SK-N-SH treated with all-trans-retinoic acid at 6 μM for 48 hours (cell line): ENCODE results near the gene EDDM3A.

Source experiments
- ATAC-seq: fragments of 200-7000 bp; cut with Tn5 transposase; 3 replicates; pipeline ENCODE4 v1.9.1; 2020; ENCODE audit warnings: mild to moderate bottlenecking, moderate library complexity
- ARNTL ChIP-seq: fragments of 450-650 bp; formaldehyde crosslinking; IDR thresholded peaks from 2 replicates; pipeline ENCODE4 v1.5.0; 2020; ENCODE audit warnings: low read depth, mild to moderate bottlenecking, moderate library complexity, borderline replicate concordance
- BACH2 ChIP-seq: fragments of 250-450 bp; sonication (Bioruptor Pico); IDR thresholded peaks from 2 replicates; pipeline ENCODE4 v1.9.0; 2021; ENCODE audit warnings: mild to moderate bottlenecking, borderline replicate concordance
- CSDC2 ChIP-seq: fragments of 250-450 bp; sonication (Bioruptor Pico); IDR thresholded peaks from 2 replicates; pipeline ENCODE4 v1.5.0; 2020; ENCODE audit warnings: mild to moderate bottlenecking, moderate library complexity
- ESRRG ChIP-seq: fragments of 250-450 bp; sonication (Bioruptor Pico); IDR thresholded peaks from 2 replicates; pipeline ENCODE4 v1.6.1; 2021; ENCODE audit warnings: mild to moderate bottlenecking
- GLIS3 ChIP-seq: fragments of 250-450 bp; sonication (Bioruptor Pico); IDR thresholded peaks from 2 replicates; pipeline ENCODE4 v1.5.0; 2020; ENCODE audit warnings: mild to moderate bottlenecking, moderate library complexity
- OSR1 ChIP-seq: fragments of 250-450 bp; sonication (Bioruptor Pico); IDR thresholded peaks from 2 replicates; pipeline ENCODE4 v1.8.0; 2022; ENCODE audit warnings: moderate library complexity, mild to moderate bottlenecking, inconsistent platforms
- POU6F1 ChIP-seq: fragments of 250-450 bp; sonication (Bioruptor Pico); IDR thresholded peaks from 2 replicates; pipeline ENCODE4 v1.8.0; 2021; ENCODE audit warnings: low read depth, mild to moderate bottlenecking, moderate library complexity, borderline replicate concordance
- PPARA ChIP-seq: fragments of 250-450 bp; sonication (Bioruptor Pico); IDR thresholded peaks from 2 replicates; pipeline ENCODE4 v1.5.0; 2020; ENCODE audit warnings: mild to moderate bottlenecking, borderline replicate concordance
- RARB ChIP-seq: fragments of 250-450 bp; sonication (Bioruptor Pico); IDR thresholded peaks from 2 replicates; pipeline ENCODE4 v1.8.0; 2021; ENCODE audit warnings: mild to moderate bottlenecking, moderate library complexity
- SNAI2 ChIP-seq: fragments of 250-450 bp; sonication (Bioruptor Pico); IDR thresholded peaks from 2 replicates; pipeline ENCODE4 v1.5.0; 2020; ENCODE audit warnings: mild to moderate bottlenecking, moderate library complexity
- TCF4 ChIP-seq: fragments of 250-450 bp; sonication (Bioruptor Pico); IDR thresholded peaks from 2 replicates; pipeline ENCODE4 v1.8.0; 2021; ENCODE audit warnings: mild to moderate bottlenecking, moderate library complexity, borderline replicate concordance
- TOX ChIP-seq: fragments of 250-450 bp; sonication (Bioruptor Pico); IDR thresholded peaks from 2 replicates; pipeline ENCODE4 v1.8.0; 2021; ENCODE audit warnings: mild to moderate bottlenecking, moderate library complexity, borderline replicate concordance
- TSHZ2 ChIP-seq: fragments of 250-450 bp; sonication (Bioruptor Pico); IDR thresholded peaks from 2 replicates; pipeline ENCODE4 v1.5.0; 2020; ENCODE audit warnings: mild to moderate bottlenecking, moderate library complexity
- ZC3H10 ChIP-seq: fragments of 250-450 bp; sonication (Bioruptor Pico); IDR thresholded peaks from 2 replicates; pipeline ENCODE4 v1.5.1; 2021; ENCODE audit warnings: mild to moderate bottlenecking, moderate library complexity
- ZFP3 ChIP-seq: fragments of 250-450 bp; sonication (Bioruptor Pico); IDR thresholded peaks from 2 replicates; pipeline ENCODE4 v1.5.0; 2020; ENCODE audit warnings: mild to moderate bottlenecking, moderate library complexity
- ZFP30 ChIP-seq: fragments of 450-650 bp; formaldehyde crosslinking; IDR thresholded peaks from 2 replicates; pipeline ENCODE4 v1.5.0; 2022; ENCODE audit warnings: mild to moderate bottlenecking, moderate library complexity
- ZNF565 ChIP-seq: fragments of 450-650 bp; formaldehyde crosslinking; conservative IDR thresholded peaks from 2 replicates; pipeline ENCODE4 v1.5.0; 2020; ENCODE audit warnings: low read depth, mild to moderate bottlenecking, moderate library complexity
- ZNF70 ChIP-seq: fragments of 450-650 bp; formaldehyde crosslinking; IDR thresholded peaks from 2 replicates; pipeline ENCODE4 v1.5.0; 2020; ENCODE audit warnings: mild to moderate bottlenecking, moderate library complexity
- ZNF8 ChIP-seq: fragments of 450-650 bp; formaldehyde crosslinking; IDR thresholded peaks from 2 replicates; pipeline ENCODE4 v1.5.0; 2020; ENCODE audit warnings: mild to moderate bottlenecking, moderate library complexity
- TF ChIP-seq, protein P1 (sequence below): fragments of 250-450 bp; sonication (Bioruptor Pico); IDR thresholded peaks from 2 replicates; pipeline ENCODE4 v1.5.1; 2021; ENCODE audit warnings: mild to moderate bottlenecking, moderate library complexity
- TF ChIP-seq, protein P2 (sequence below): fragments of 250-450 bp; sonication (Bioruptor Pico); IDR thresholded peaks from 2 replicates; pipeline ENCODE4 v1.8.0; 2020; ENCODE audit warnings: mild to moderate bottlenecking, moderate library complexity, borderline replicate concordance

The EDDM3A gene

DNA sequence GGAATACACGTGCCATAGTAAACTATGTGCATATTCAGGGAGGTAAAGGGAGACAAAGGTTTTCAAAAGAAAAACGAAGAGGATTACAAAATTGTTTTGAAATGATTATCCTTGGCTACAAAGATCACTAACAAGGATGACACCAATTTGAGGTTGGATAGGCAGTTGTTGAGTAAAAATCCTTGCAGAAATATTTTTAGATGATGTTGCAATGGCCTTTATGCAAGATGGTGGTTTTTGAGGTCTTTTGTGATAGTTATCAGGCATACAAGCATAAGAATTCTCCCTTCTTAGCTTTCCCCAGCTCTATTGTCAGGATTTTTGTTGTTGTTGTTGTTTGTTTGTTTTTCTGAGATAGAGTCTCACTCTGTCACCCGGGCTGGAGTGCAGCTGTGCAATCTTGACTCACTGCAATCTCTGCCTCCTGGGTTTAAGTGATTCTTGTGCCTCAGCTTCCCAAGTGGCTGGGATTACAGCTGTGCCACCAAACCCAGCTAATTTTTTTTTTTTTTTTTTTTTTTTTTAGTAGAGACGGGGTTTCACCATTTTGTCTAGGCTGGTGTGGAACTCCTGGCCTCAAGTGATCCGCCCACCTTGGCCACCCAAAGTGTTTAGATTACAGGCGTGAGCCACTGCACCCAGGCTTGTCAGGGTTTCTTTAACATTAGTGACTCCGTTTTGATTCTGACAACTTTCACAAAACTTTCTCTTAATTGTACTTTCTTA lies 49.1 kb downstream of the EDDM3A start (continued):
- TF ChIP-seq, protein P1, sequence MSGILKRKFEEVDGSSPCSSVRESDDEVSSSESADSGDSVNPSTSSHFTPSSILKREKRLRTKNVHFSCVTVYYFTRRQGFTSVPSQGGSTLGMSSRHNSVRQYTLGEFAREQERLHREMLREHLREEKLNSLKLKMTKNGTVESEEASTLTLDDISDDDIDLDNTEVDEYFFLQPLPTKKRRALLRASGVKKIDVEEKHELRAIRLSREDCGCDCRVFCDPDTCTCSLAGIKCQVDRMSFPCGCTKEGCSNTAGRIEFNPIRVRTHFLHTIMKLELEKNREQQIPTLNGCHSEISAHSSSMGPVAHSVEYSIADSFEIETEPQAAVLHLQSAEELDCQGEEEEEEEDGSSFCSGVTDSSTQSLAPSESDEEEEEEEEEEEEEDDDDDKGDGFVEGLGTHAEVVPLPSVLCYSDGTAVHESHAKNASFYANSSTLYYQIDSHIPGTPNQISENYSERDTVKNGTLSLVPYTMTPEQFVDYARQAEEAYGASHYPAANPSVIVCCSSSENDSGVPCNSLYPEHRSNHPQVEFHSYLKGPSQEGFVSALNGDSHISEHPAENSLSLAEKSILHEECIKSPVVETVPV (CRISPR knock-in tag), result no peak
- no peak for TF ChIP-seq TCF4 (CRISPR knock-in tag)

GRCh38 chr14:20797164-20797563 lies 51.5 kb downstream of the EDDM3A start:
- no peak for ATAC-seq
- TF ChIP-seq RARB (CRISPR knock-in tag) (no peak), ZC3H10 (CRISPR knock-in tag) (no peak), PPARA (CRISPR knock-in tag) (no peak), POU6F1 (CRISPR knock-in tag) (no peak), OSR1 (CRISPR knock-in tag) (no peak), ARNTL (CRISPR knock-in tag) (no peak), TOX (no peak), ESRRG (CRISPR knock-in tag) (no peak), ZNF565 (CRISPR knock-in tag) (no peak), ZNF8 (CRISPR knock-in tag) (no peak), ZFP30 (CRISPR knock-in tag) (no peak), ZNF70 (CRISPR knock-in tag) (no peak), SNAI2 (CRISPR knock-in tag) (no peak), TSHZ2 (CRISPR knock-in tag) (no peak), BACH2 (CRISPR knock-in tag) (no peak), CSDC2 (no peak), ZFP3 (CRISPR knock-in tag) (no peak), GLIS3 (CRISPR knock-in tag) (no peak)
- TF ChIP-seq, protein P2, sequence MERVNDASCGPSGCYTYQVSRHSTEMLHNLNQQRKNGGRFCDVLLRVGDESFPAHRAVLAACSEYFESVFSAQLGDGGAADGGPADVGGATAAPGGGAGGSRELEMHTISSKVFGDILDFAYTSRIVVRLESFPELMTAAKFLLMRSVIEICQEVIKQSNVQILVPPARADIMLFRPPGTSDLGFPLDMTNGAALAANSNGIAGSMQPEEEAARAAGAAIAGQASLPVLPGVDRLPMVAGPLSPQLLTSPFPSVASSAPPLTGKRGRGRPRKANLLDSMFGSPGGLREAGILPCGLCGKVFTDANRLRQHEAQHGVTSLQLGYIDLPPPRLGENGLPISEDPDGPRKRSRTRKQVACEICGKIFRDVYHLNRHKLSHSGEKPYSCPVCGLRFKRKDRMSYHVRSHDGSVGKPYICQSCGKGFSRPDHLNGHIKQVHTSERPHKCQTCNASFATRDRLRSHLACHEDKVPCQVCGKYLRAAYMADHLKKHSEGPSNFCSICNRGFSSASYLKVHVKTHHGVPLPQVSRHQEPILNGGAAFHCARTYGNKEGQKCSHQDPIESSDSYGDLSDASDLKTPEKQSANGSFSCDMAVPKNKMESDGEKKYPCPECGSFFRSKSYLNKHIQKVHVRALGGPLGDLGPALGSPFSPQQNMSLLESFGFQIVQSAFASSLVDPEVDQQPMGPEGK (CRISPR knock-in tag), result no peak
- TF ChIP-seq, protein P1 (CRISPR knock-in tag), result no peak
